DMS79 (cell line): ENCODE results near the gene IKBIP.
A peak's percentile ranks its signal among the peaks of the same experiment; 100 is the strongest.
"Not testable (repeated sequence)": the region's sequence is repeated elsewhere in the genome, so short reads cannot be mapped to it uniquely, and the experiment has no call there.

Experiments used
- DNase-seq: peaks from one replicate; lab custom pipeline; 2025; lab: John Stamatoyannopoulos, UW

The IKBIP gene

GRCh38 chr12:98637068-98637467 lies 7.5 kb downstream of the IKBIP start:
- DNase-seq, result no peak

DNA sequence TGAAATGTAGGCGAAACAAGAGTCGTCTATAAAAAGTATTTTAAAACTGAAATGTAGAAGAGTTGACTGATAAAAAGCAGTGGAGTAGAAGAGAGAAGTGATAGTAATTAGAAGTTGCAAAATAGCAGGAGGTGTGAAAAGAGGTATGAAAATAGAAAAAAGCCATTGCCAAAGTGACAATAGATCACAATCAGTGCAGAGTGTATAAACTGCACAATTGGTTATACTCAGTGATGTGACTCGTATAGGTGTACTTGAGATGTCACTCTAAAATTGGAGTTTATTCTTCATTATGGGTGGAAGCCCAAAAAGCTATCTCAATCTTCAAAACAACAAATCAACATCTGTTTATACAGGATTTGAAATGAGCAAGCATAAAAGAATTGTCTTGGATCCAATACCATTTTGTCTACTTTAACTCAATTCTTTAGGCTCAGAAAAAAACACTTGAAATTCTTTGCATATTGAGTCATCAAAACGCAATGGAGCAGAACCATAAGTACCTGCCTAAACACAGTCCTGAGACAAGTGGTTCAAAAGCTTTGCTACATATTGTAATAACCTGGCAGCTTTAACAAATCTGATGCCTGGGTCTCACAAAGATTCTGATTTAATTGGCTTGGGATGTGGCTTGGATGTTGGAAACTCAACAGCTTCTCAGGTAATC lies 8.8 kb downstream of the IKBIP start:
- DNase-seq, result peak; percentile 94

- DNase-seq, result no peak
These were observed 25.6 kb downstream of the IKBIP start for GRCh38 chr12:98618952-98619351.

GRCh38 chr12:98612696-98613334 lies 31.8 kb downstream of the IKBIP start:
- DNase-seq, result no peak

GRCh38 chr12:98610596-98610995 lies 34.0 kb downstream of the IKBIP start:
- no peak for DNase-seq

DNA sequence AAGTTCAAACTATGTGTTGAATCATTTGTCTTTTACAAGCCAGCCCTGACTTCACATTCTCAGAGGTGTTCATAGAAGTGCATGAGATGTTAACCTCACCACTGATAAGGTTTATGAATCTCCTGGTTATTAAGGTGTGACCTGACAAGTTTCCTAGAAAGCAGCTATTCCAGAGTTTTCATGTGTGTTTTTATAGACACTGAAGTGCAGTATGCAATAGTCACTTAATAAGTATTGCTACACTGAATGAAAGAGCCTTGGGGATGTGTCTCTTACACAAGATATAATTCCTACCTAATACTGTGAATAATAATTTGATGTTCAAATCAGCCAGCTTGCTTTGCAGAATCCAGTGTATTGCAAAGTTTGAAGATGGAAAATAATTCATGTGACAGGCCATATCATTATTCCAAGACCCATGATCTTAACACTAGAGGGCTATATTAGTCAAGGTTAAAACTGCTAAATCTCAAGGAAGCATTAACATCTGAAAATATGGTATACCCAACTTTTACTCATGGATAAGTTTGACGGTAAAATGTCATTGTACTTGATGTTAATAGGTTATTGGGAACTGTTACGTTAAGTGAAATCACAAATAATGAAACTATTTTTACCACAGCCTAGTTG lies 38.1 kb downstream of the IKBIP start:
- DNase-seq, result no peak

DNA sequence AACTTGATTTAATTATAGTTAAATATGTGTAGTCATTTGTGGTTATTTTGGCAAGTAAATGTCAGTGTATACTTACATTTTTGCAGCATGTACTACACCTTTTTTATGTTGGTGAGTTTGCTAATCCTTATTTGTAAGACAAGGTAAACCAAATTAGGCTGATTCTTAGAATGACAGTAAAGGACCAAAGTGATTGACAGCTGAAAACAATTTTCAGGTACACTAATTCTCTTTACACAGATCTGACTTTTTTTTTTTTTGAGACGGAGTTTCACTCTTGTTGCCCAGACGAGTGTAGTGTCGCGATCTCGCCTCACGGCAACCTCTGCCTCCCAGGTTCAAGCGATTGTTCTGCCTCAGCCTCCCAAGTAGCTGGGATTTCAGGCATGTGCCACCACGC lies 42.7 kb downstream of the IKBIP start:
- DNase-seq, result no peak

DNA sequence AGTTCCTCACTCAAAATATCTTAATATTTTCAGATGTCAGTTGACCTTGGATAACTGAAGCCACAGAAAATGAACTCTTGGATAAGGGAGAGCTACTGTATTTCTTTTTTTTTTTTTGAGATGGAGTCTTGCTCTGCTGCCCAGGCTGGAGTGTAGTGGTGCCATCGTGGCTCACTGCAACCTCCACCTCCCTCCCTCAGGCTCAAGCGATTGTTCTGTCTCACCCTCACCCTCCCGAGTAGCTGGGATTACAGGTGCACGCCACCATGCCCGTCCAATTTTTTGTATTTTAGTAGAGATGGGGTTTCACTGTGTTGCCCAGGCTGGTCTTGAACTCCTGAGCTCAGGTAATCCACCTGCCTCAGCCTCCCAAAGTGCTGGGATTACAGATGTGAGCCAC lies 47.3 kb downstream of the IKBIP start:
- not testable (repeated sequence) for DNase-seq

DNA sequence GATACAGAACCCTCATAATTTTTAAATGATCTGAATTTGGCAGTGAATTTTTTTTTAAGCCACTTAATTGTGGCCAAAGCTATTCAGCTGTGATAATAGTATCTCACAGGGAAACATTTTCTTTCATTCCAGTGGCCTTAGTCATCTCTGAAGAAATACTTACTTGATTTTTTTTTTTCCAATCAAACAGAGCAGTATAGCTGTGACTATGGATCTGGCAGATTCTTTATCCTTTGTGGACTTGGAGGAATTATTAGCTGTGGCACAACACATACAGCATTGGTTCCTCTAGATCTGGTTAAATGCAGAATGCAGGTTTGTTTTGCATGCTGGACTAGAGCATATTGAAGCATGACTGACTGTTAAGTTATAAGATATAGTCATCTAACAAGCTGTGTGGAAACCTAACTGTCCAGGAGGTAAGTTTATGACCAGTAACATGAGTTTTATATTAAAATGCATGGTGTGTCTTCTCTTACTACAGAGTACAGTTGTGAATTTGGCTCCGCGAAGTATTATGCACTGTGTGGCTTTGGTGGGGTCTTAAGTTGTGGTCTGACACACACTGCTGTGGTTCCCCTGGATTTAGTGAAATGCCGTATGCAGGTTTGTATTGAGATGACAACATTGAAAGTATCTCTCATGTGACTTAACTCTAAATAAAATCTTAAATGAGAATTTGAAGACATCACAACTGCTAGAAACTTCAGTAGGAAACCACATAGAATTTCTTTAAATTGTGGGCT lies 49.2 kb downstream of the IKBIP start:
- no peak for DNase-seq

- no peak for DNase-seq
These were observed 50.3 kb downstream of the IKBIP start for GRCh38 chr12:98594050-98594835.

DNA sequence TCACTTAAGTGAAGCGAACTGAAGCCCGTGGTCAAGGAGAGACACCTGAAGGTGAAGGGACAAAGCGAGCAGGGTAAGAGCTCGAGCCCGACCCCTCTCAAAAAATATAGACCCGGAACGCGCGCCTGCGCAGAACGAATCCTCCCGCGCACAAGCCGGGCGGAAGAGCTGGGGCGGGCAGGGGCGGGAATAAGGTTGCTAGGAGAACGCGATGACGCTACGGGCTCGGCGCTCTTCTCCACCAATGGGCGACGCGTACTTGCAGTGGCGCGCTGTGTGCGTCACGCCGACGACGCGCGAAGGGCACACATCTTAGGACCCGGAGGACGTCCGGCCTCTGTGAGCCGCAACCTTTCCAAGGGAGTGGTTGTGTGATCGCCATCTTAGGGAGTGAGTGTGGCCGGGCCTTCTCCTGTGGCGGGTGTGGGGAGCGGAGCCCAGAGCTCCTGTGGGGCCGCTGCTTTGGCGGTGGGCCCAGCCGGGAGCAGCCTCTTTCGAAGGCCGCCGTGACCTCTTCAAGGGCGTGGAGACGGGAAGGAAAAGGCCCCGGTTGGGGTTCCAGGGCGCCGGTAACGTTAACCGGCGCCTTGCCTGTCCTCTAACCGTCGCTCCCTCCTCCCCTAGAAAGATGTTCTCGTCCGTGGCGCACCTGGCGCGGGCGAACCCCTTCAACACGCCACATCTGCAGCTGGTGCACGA lies 51.1 kb downstream of the IKBIP start, which contains the start of gene SLC25A3:
Gene SLC25A3, plus strand, starts transcription at position 336 of the 699 bp plus-strand sequence. Its CDS starts 293 bp downstream, at position 629.
- peak; percentile 91 for DNase-seq

- DNase-seq, result no peak
These were observed 51.7 kb downstream of the IKBIP start for GRCh38 chr12:98592825-98593322.

DNA sequence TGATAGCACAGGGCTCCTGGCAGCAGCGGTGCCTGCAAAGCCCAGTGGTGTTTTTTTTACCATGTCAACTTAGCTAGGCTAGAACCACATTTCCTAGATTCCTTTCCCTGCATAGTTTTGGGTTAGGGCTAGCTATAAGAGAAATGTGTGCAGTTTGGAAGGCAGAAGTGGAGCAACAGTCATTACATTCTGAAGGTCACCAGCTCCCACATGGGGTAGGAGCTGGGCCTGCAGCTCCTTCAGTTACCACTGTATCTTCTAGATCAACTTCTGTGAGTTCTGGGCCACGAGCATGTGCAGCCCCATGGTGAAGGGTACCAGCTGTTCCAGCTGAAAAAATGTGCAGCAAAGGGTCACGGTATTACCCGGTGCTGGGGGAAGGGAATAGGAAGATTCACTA lies 53.4 kb downstream of the IKBIP start:
- no peak for DNase-seq

DNA sequence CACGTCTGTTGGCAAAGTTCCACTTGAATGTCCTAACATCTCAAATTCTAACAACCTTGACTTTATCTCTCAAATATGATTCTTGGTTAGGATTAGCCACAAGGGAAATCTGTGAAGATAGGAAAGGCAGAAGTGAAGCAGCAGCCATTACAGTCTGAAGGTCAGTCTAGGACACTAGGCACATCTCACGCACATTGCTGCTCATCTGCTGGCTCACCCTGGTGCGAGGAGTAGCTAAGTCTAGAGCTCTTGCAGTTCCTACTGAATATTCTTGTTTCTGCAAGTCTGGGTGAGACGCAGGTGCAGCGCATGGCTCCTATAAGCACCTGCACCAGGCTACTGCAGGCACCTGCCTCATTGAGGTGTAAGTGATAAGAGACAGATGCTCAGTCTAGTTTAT lies 57.5 kb downstream of the IKBIP start:
- peak; percentile 70 for DNase-seq

DNA sequence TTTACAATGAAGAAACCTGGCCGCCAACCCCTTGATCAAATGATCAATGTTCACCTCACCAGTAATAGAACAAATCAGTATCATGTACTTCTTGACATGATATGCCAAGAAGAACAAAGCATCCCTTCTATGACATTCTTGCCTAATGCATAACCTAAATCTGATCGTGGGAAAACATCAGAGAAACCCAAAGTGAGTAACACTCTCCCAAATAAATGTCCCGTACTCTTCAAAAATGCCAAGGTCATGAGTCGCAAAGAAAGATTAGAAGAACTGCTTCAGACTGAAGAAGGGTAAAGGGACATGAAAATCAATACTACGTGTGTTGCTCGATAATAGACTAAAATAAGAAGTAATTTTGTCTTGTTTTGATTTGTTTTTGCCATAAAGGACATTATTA lies 62.5 kb downstream of the IKBIP start:
- DNase-seq, result no peak

DNA sequence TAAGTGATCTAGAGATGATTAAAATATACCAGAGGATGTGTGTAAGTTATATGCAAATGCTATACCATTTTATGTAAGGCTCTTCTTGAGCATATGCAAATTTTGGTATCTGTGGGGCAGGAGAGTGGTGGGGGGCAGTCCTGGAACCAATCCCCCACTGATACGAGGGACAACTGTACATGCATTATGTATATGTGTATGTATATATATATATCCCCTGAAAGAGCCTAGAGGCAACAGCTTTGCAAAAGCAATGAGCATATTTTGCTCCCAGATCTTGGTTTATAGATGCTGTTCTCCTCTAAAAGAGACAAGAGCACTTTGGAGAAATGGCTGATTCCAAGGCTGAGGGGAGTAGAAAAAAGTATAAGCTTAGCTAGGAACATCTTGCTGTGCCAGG lies 63.5 kb downstream of the IKBIP start:
- DNase-seq, result no peak

GRCh38 chr12:98580695-98581094 lies 63.9 kb downstream of the IKBIP start:
- no peak for DNase-seq

- DNase-seq, result no peak
These were observed 64.8 kb downstream of the IKBIP start for GRCh38 chr12:98579835-98580234.

DNA sequence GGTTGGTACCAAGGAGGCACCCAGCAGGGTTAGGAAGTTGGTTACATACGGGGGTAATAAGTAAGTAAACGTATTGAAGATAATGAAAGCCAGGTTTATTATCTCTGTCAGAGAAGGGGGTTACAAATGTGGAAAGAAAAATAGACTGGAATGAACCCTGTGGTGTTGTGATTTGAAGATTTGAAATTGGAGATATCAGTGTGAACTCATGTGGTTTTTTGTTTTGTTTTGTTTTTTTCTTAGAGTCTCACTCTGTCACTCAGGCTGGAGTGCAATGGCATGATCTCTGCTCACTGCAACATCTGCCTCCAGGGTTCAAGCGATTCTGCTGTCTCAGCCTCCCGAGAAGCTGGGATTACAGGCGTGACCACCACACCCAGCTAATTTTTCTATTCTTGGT lies 65.2 kb downstream of the IKBIP start:
- DNase-seq, result no peak

DNA sequence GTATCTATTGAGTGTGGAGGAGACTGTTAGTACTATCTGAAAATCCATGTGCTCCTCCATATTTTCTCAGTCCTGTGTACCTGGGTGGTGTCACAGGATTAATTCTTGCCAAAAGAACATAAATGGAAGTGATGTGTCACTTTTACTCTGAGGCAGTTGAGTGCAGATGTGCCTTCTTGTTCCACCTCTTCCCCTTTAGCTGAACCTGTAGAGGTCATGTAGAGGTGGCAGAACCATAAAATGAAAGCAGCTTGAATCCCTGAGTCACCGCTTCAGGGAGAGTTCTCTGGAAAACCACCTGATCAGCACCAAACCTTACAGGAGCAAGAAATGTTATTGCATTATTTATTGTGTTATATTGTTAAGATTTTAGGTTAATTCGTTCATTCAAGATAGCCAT lies 65.8 kb downstream of the IKBIP start:
- no peak for DNase-seq

DNA sequence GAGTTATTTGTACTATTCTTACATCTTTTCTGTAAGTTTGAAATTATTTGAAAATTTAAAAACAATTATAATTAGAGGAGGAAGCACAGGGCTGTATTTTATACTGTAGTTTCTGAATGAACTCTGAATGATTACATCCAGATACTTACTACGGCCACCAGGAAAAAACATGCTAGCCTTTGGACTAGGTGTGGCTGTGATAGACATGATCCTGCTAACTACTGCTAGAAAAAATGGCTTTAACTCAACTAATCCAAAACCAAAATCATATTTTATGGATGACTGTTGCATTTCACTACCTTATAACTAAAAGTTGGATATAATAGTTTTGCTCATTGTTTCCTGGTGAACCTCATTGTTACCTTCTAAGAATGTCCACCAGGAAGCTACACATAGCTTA lies 66.2 kb downstream of the IKBIP start:
- no peak for DNase-seq
